T1000 (cell line): ENCODE results near the gene BIRC5.

Experiments used
- DNase-seq: peaks from one replicate; lab custom pipeline; 2025; ENCODE audit warnings: mixed read lengths; lab: John Stamatoyannopoulos, UW

The BIRC5 gene

DNA sequence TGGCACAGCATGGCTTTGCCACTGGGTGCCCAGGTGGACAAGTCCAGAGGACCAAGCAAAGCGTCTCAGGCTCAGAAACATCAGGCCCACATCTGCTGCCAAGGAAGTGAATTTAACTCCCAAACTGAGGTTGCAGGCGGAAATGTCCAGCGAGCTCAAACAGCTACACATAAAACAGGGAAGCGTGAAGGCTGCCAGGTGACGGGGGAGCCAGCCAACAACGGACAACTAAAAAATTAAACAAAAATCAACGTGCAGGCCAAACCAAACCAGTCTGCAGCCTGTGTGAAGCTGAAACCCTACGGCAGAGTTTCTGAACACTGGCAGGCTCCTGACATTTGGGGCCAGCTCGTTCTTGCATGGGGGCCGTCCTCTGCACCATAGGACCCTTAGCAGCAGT, 29.7 kb upstream of the BIRC5 start:
- DNase-seq, result no peak

DNA sequence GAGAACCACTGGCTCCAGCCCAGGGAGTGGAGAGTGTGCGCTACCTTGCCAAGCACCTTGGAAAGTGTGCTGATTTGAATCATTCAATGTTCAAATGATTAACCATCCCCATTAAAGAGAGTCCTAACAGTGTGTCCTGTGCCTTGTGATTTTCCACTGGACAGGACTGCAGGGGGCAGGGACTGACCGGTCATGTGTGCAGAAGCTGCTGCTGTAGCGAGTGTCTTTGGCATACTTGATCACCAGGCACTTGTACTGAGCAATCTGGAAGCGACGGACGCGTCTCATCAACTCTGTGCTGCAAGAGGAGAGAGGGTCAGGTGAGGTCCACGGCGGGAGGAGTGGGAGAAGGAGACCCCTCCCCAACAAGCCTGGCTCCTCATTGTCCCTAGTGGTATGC, 29.2 kb upstream of the BIRC5 start:
- DNase-seq, result no peak

DNA sequence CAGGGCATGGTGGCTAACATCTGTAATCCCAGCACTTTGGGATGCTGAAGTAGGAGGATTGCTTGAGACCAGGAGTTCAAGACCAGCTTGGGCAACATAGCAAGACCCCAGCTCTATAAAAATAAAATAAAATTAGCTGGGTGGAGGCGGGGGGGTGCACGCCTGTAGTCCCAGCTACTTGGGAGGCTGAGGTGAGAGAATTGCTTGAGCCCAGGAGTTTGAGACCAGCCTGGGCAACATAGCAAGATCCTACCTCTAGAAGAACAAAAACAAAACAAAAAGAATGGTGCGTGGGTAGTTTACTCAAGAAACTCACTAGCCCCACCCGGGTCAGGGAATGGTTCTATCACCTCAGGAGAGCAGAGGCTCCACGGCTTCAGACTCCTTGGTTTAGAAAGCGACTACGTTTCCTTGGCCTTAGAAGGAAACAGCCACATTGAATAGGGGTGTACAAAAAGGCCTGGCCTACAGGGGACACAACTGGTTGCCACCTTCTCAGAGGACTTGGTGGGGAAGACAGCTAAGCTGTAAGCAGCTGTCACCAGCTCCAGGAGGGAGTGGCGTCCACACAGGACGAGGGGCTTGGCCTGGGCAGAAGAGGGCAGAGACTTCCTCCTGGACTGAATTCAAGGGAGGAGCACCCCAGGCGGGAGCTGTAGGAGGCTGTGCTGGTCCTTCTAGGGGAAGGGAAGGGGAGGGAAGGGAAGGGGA, 27.9 kb upstream of the BIRC5 start:
- DNase-seq, result peak; percentile 19

DNA sequence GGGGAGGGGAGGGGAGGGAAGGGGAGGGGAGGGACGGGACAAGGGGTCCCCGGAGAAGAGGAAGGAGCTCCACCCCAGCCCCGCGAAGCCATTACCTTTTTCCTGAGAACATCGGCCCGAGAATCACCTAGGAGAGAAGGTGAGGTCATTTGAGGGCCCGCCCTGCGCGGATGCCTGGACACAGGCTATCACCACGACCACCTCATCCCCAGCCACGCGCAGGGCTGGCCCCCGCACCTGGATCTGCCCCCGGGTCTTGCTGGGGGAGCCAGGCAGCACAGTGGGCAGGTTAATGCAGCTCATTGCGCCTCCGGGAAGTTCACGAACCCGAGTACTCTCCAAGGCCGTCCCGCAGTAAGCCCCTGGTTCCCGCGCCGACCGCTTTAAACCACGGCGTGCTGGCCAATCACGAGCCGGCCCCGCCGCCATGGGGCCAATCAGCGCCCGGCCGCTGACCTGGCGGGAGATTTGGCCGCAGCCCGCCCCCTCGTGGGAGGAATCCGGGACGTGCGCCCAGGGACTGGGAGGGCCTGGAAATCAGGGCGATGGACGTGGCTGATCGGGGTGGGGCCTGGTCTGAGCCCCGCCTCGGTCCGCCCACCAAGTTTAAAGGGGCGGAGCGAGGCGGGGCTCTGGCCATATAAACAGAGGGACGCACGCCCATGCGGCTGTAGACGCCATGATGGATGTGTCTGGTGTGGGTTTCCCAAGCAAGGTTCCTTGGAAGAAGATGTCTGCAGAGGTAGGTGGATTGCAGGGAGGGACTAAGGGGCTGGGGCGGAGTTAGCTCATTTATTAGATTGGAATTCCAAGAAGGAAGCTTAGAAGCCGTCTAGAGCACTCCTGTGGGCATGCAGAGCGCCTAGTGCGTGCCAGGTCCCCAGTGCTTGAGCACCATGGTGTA, 27.1 kb upstream of the BIRC5 start, which contains the start of the genes AFMID and TK1:
TSS of gene AFMID (plus strand) at position 671 of the 904 bp plus-strand sequence. CDS start at position 680, 9 bp downstream.
TSS of gene TK1 (minus strand) at position 361 of the 904 bp plus-strand sequence. CDS start at position 303, 58 bp downstream.
- peak; percentile 98 for DNase-seq

DNA sequence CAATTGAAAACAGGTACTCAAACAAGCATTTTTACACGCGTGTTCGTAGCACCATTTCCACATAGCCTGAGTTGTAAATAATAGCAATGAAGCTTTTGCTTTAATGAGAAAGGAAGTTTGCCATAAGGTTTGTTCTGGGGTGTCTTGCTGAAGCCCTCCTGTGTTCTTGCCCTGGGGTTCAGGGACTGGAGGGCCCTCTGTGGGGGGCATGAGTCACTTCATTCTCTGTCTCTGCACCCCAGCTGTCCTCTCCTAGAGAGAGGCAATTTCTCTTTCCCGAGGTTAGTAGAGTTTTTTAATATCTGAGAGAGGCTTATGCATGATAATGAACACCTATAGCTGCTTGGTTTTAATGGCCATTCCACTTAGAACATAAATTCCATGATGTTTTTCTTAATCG, 17.3 kb upstream of the BIRC5 start:
- DNase-seq, result no peak

DNA sequence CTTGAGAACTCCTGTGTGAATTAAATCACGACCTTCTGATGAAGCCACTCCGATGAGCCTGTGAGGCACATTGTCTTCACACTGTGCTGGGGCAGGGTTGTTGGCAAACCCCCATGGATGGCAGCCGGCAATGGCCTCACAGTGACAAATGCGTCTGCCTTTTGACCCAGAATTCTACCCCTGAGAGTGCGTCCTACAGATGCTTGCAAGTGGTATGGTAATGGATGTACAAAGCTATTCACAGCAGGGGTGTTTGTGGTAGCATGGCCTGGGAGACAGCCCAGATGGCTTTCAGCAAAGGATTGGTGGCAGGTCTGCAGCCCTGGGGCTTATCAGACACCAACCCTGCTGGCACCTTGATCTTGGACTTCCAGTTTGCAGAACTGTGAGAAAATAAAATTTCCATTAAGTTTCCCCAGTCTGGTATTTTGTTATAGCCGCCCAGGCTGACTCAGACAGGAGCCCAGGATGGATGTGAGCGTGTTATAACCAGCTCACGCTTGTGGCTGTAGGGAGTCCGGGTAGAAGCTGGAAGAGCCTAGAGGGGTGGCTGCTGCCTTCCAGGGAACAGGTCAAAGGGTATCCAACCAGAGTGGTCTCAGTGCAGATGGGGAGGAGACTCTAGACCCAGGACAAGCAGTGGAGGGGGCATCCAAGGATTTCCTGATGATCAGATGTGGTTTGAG, 16.8 kb upstream of the BIRC5 start:
- DNase-seq, result no peak

DNA sequence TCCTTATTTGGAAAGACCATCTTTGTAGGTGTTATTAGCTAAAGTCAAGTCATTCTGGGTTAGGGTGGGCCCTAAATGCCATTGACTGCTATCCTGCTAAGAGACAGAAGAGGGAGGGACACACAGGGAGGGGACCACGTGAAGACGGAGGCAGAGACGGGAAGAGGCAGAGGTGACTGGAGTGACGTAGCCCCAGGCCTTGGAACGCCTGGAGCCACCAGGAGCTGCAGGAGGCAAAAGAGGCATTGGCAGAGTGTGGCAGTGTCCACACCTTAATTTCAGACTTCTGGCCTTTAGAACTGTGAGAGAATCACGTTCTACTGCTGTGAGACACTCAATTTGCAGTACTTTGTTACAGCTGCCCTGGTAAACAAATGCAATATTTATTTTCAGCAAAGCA, 13.6 kb upstream of the BIRC5 start:
- DNase-seq, result no peak

DNA sequence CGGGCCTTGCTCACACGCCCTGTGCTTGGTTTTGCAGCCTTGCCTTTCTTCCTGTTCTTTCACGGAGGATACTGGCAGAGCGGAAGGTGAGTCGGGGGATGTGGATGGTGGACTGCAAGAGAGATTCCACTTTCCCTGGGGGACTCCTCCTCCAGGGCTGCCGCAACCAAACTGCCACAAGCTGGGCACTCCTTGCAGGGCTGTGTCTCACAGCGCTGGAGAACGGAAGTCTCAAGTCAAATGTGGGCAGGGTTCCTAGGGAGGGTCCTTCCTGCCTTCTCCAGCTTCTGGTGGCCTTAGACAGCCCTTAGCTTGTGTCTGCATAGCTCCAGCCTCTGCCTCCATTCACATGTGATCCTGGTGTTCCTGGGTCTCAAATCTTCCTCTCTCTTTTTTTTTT, 11.4 kb upstream of the BIRC5 start:
- DNase-seq, result no peak

DNA sequence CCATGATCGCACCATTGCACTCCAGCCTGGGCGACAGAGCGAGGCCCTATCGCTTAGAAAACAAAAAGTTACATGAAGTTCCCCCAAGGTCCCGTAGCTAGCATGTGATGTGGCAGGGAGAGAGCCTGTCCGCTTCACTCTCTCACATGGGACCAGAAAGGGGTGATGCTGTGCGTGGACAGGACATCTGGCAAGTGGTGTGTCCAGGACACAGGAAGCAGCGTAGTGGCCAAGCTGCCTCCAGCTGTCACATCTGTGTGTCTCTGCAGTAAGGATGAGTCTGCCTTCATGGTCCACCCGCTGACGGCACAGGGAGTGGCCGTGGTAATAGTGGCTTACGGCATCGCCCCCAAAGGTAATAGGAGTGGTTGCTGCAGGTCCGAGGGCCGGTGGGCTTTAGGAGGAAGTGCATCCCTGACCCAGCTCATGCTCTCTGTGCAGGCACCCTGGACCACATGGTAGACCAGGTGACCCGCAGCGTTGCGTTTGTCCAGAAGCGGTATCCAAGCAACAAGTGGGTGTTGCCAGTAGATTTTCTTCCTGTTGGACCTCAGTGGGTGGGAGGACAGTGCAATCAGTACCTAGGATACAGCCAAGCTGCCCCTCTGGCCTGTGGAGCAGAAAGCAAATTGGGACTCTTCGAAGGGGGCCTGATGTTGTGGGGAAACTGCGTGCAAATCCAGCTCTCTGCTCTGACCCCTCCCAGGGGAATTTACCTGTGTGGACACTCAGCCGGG, 9.5 kb upstream of the BIRC5 start:
- DNase-seq, result no peak

DNA sequence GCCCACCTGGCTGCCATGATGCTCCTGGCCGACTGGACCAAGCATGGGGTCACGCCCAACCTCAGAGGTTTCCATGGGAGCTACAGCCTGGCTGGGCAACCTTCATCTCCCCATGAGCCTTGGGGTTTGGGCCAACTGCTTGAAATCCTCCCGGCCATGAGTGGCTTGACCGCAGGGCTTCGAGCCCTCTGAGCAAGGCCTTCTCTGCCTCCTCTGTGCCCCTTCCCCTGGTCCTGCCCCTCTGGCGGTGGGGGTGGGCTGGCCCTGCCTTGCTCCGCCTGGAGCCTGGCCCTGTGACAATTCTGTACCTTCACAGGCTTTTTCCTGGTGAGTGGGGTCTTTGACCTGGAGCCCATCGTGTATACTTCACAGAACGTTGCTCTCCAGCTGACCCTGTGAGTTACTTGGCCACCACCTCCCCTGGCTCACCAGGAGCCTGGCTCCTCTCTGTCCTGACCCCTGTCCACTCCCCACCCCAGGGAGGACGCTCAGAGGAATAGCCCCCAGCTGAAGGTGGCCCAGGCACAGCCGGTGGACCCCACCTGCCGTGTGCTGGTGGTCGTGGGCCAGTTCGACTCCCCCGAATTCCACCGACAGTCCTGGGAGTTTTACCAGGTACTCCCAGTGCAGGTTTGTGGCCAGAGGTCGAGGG, 8.8 kb upstream of the BIRC5 start:
- no peak for DNase-seq

DNA sequence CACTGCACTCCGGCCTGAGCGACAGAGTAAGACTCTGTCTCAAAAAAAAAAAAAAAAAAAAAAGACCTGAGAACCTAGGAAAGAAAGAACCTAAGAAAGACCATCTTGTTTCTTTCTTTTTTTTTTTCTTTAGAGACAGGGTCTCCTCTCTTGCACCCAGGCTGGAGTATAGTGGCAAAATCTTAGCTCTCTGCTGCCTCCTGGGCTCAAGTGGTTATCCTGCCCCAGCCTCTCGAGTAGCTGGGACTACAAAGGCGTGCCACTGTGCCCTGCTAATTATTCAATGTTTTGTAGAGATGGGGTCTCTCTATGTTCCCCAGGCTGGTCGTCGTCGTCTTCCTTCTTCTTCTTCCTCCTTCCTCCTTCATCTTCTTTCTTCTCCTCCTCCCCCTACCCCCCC, 7.8 kb upstream of the BIRC5 start:
- no peak for DNase-seq

DNA sequence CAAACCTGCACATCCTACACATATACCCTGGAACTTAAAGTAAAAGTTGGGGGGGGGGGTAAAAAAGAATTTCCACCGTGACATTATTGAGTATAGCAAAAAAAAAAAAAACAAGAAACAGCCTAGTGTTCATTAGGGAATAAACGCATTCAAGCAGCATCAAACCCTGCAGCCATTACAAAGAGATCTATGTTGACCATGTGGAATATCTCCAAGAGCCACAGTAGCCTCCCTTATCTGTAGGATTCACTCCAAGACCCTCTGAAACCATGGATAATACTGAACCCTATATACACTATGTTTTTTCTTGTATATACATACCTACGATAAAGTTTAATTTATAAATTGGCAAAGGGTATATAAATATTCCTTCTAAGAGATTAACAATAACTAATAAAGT, 5.6 kb upstream of the BIRC5 start:
- DNase-seq, result no peak

DNA sequence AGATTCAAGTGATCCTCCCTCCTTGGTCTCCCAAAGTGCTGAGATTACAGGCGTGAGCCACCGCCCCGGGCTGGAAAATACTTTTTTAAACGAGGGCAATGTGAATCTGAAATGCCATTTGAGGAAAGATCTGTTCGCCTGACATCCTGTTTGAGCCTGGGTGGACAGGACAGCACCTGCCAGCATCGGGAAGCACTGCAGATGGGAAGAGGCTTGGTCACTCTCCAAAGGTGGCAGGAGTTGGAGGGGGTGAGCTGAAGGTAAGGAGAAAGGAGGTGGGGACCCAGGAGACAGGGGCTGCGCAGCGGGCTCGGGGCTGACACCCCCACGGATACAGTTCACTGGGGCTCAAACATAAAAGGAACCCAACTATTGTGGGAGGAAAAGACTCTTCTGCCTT, 3.9 kb upstream of the BIRC5 start:
- no peak for DNase-seq

DNA sequence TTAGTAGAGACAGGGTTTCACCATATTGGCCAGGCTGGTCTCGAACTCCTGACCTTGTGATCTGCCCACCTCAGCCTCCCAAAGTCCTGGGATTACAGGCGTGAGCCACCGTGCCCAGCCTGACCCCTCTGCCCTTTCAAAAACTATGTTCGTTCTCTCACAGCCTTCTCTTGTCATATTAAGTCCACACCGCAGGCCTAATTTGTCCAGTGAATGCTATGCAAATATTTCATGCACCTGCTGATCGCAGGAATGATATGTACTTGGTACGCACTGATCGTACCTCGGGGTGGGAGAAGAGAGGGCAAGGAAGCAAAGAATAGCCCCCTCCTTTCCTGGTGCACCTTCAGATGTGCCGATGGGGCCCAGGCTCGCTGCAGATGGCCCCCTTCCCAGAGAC, 3.0 kb upstream of the BIRC5 start:
- DNase-seq, result no peak

DNA sequence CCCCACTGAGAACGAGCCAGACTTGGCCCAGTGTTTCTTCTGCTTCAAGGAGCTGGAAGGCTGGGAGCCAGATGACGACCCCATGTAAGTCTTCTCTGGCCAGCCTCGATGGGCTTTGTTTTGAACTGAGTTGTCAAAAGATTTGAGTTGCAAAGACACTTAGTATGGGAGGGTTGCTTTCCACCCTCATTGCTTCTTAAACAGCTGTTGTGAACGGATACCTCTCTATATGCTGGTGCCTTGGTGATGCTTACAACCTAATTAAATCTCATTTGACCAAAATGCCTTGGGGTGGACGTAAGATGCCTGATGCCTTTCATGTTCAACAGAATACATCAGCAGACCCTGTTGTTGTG, 631 bp downstream of the BIRC5 start:
- DNase-seq, result no peak

DNA sequence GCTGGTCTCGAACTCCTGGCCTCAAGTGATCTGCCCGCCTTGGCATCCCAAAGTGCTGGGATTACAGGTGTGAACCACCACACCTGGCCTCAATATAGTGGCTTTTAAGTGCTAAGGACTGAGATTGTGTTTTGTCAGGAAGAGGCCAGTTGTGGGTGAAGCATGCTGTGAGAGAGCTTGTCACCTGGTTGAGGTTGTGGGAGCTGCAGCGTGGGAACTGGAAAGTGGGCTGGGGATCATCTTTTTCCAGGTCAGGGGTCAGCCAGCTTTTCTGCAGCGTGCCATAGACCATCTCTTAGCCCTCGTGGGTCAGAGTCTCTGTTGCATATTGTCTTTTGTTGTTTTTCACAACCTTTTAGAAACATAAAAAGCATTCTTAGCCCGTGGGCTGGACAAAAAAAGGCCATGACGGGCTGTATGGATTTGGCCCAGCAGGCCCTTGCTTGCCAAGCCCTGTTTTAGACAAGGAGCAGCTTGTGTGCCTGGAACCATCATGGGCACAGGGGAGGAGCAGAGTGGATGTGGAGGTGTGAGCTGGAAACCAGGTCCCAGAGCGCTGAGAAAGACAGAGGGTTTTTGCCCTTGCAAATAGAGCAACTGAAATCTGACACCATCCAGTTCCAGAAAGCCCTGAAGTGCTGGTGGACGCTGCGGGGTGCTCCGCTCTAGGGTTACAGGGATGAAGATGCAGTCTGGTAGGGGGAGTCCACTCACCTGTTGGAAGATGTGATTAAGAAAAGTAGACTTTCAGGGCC, 5.5 kb downstream of the BIRC5 start:
- DNase-seq, result no peak

DNA sequence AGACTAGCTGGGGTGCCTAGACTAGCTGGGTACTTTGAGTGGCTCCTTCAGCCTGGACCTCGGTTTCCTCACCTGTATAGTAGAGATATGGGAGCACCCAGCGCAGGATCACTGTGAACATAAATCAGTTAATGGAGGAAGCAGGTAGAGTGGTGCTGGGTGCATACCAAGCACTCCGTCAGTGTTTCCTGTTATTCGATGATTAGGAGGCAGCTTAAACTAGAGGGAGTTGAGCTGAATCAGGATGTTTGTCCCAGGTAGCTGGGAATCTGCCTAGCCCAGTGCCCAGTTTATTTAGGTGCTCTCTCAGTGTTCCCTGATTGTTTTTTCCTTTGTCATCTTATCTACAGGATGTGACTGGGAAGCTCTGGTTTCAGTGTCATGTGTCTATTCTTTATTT, 9.0 kb downstream of the BIRC5 start:
- DNase-seq, result no peak

DNA sequence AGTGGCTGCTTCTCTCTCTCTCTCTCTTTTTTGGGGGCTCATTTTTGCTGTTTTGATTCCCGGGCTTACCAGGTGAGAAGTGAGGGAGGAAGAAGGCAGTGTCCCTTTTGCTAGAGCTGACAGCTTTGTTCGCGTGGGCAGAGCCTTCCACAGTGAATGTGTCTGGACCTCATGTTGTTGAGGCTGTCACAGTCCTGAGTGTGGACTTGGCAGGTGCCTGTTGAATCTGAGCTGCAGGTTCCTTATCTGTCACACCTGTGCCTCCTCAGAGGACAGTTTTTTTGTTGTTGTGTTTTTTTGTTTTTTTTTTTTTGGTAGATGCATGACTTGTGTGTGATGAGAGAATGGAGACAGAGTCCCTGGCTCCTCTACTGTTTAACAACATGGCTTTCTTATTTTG, 9.7 kb downstream of the BIRC5 start:
- DNase-seq, result no peak

DNA sequence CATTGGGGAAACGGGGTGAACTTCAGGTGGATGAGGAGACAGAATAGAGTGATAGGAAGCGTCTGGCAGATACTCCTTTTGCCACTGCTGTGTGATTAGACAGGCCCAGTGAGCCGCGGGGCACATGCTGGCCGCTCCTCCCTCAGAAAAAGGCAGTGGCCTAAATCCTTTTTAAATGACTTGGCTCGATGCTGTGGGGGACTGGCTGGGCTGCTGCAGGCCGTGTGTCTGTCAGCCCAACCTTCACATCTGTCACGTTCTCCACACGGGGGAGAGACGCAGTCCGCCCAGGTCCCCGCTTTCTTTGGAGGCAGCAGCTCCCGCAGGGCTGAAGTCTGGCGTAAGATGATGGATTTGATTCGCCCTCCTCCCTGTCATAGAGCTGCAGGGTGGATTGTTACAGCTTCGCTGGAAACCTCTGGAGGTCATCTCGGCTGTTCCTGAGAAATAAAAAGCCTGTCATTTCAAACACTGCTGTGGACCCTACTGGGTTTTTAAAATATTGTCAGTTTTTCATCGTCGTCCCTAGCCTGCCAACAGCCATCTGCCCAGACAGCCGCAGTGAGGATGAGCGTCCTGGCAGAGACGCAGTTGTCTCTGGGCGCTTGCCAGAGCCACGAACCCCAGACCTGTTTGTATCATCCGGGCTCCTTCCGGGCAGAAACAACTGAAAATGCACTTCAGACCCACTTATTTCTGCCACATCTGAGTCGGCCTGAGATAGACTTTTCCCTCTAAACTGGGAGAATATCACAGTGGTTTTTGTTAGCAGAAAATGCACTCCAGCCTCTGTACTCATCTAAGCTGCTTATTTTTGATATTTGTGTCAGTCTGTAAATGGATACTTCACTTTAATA, 10.4 kb downstream of the BIRC5 start:
- no peak for DNase-seq
